Esophagus muscularis mucosa (tissue), 4 donors: ENCODE results near the gene CITED2. TPM values are rescaled to one million over a fixed set of nuclear protein-coding genes. Genes with fewer than 3 reads are reported as not detected.

Experiments used
- DNase-seq: peaks from one replicate; pipeline ENCODE4 v3.0.0-alpha.2; 2017; ENCODE audit errors: extremely low spot score
- H3K27ac ChIP-seq, 4 donors: fragments of 200-600 bp; sonication (generic); replicated peaks in 1 of 4; 1 replicate in 3 of 4; 2 replicates in 1 of 4; pipeline ENCODE4 v1.5.1; 2016 to 2019; ENCODE audit warnings: mild to moderate bottlenecking in 1 of 4
- H3K27me3 ChIP-seq, 4 donors: fragments of 200-600 bp; sonication (generic); one replicate each; pipeline versions ENCODE4 v1.5.1 to v1.6.0; 2016 to 2019
- H3K36me3 ChIP-seq, 4 donors: fragments of 200-600 bp; sonication (generic); one replicate each; pipeline ENCODE4 v1.5.1; 2016 to 2019
- H3K4me1 ChIP-seq, 4 donors: fragments of 200-600 bp; sonication (generic); one replicate each; pipeline ENCODE4 v1.5.1; 2016 to 2019
- H3K4me3 ChIP-seq, 4 donors: fragments of 200-600 bp; sonication (generic); 1 replicate in 2 of 4; 2 replicates in 2 of 4; pipeline ENCODE4 v1.5.1; 2016 to 2019; ENCODE audit warnings: mild to moderate bottlenecking in 4 of 4, moderate library complexity in 1 of 4
- H3K9me3 ChIP-seq, 4 donors: fragments of 200-600 bp; sonication (generic); 1 replicate in 3 of 4; 2 replicates in 1 of 4; pipeline ENCODE4 v1.5.1; 2016 to 2019
- CTCF ChIP-seq, 3 experiments: fragments of 200-600 bp in 2 of 3; fragments of 450-650 bp in 1 of 3; sonication (generic) in 2 of 3; IDR thresholded peaks; one replicate each; pipeline ENCODE4 v1.5.1; 2017 to 2019; ENCODE audit warnings: antibody characterized with exemption in 3 of 3, mild to moderate bottlenecking in 2 of 3, moderate library complexity in 1 of 3
- EP300 ChIP-seq: sonication (generic); formaldehyde crosslinking; IDR thresholded peaks from one replicate; pipeline ENCODE4 v1.6.1; 2017; ENCODE audit warnings: antibody characterized with exemption
- POLR2A ChIP-seq: fragments of 450-650 bp; IDR thresholded peaks from one replicate; pipeline ENCODE4 v1.6.1; 2017; ENCODE audit warnings: antibody characterized with exemption, moderate library complexity, mild to moderate bottlenecking, low read depth
- POLR2AphosphoS5 ChIP-seq, 2 donors: sonication (generic); formaldehyde crosslinking; IDR thresholded peaks; one replicate each; pipeline ENCODE4 v1.6.1; 2017; ENCODE audit warnings: antibody characterized with exemption in 2 of 2
- WGBS: methylation state at CpG from one replicate; pipeline ENCODE4 v1.1.5; 2018; 5-methylcytosine and 5-hydroxymethylcytosine counted together
- intact Hi-C: fragments of 100-400 bp; cut with DNase I; formaldehyde crosslinking; loops from one replicate; pipeline ENCODE4 v1.15.1; 2023
- total RNA-seq, 4 donors: library from RNA; depleted of rRNA; stranded (reverse); fragments of >200 nt; gene quantifications; one replicate each; pipeline versions ENCODE4 v1.1.0 to v1.2.1, GENCODE V29; 2016

CITED2 gene
- total RNA-seq, 4 donors from 2014 or later: 144 to 844 (median 324) TPM

- peaks cover 0 to 5% (median 0%) of the 10 kb centered on the region in 4 donors for H3K9me3 ChIP-seq
- intact Hi-C loops: loop anchor here (5.0 to 10.0 kb wide), 3 partner anchors 161 to 509 kb away; no protein-coding TSS in a partner anchor
- peaks cover 11 to 25% (median 14%) of the 10 kb centered on the region in 4 donors for H3K4me1 ChIP-seq
- 0% methylated on average over 11 of the region's 11 CpGs for WGBS
- peak overlapping the region; percentile 90 to 96 (median 95) for H3K27ac ChIP-seq
- peaks cover 9 to 26% (median 14%) of the 10 kb centered on the region in 4 donors for H3K36me3 ChIP-seq
- no peak for TF ChIP-seq CTCF (IDR thresholded peaks at IDR 0.05)
- no peak for TF ChIP-seq EP300
- TF ChIP-seq POLR2A: no peak
- TF ChIP-seq POLR2AphosphoS5 (IDR thresholded peaks at IDR 0.05): no peak
- peak overlapping the region; percentile 80 to 91 (median 85) for H3K4me3 ChIP-seq
- H3K27me3 ChIP-seq: no peaks in the 10 kb centered on the region
- DNase-seq: peak; percentile 91
These were observed 1.5 kb upstream of the CITED2 start for GRCh38 chr6:139376017-139376330.

GRCh38 chr6:139375226-139376016 lies 973 bp upstream of the CITED2 start:
- peak; percentile 92 to 96 for TF ChIP-seq POLR2AphosphoS5 (IDR thresholded peaks at IDR 0.05)
- peak; percentile 30 for TF ChIP-seq POLR2A
- TF ChIP-seq EP300: peak; percentile 2
- TF ChIP-seq CTCF (IDR thresholded peaks at IDR 0.05): peak in 1 of 3 experiments; percentile 15
- Histone ChIP-seq H3K27ac (peak overlapping the region; percentile 90 to 96 (median 95)), H3K4me1 (peaks cover 11 to 29% (median 16%) of the 10 kb centered on the region in 4 donors), H3K36me3 (peaks cover 9 to 26% (median 14%) of the 10 kb centered on the region in 4 donors), H3K9me3 (peaks cover 0 to 5% (median 0%) of the 10 kb centered on the region in 4 donors), H3K4me3 (peak overlapping the region; percentile 80 to 91 (median 85)), H3K27me3 (no peaks in the 10 kb centered on the region)
- DNase-seq: peak; percentile 97
- intact Hi-C loops: loop anchor here (2.0 to 10.0 kb wide), 4 partner anchors 162 to 509 kb away; no protein-coding TSS in a partner anchor
- 0% methylated on average over 41 of the region's 44 CpGs for WGBS

- TF ChIP-seq POLR2A (no peak), POLR2AphosphoS5 (IDR thresholded peaks at IDR 0.05) (no peak), CTCF (IDR thresholded peaks at IDR 0.05) (no peak), EP300 (no peak)
- Histone ChIP-seq H3K27ac (peak overlapping the region; percentile 90 to 96 (median 95)), H3K36me3 (peaks cover 9 to 26% (median 14%) of the 10 kb centered on the region in 4 donors), H3K4me1 (peaks cover 19 to 44% (median 31%) of the 10 kb centered on the region in 4 donors), H3K27me3 (no peaks in the 10 kb centered on the region), H3K9me3 (peaks cover 0 to 5% (median 0%) of the 10 kb centered on the region in 4 donors), H3K4me3 (peak overlapping the region; percentile 80 to 91 (median 85))
- WGBS: 1% methylated on average over 23 of the region's 25 CpGs
- DNase-seq: peak; percentile 92
- intact Hi-C loops: loop anchor here (2.0 to 10.0 kb wide), 4 partner anchors 217 to 608 kb away; no protein-coding TSS in a partner anchor
These were observed 506 bp downstream of the CITED2 start for GRCh38 chr6:139373928-139374356.

- 1% methylated on average over 18 of the region's 57 CpGs for WGBS
- Histone ChIP-seq H3K4me1 (peaks cover 23 to 50% (median 35%) of the 10 kb centered on the region in 4 donors), H3K9me3 (peaks cover 0 to 5% (median 0%) of the 10 kb centered on the region in 4 donors), H3K27me3 (no peaks in the 10 kb centered on the region), H3K4me3 (peak overlapping the region; percentile 80 to 91 (median 85)), H3K36me3 (peaks cover 9 to 26% (median 14%) of the 10 kb centered on the region in 4 donors), H3K27ac (peak overlapping the region; percentile 90 to 96 (median 95))
- intact Hi-C loops: loop anchor here (5.0 to 10.0 kb wide), 3 partner anchors 394 to 609 kb away; no protein-coding TSS in a partner anchor
- TF ChIP-seq CTCF (IDR thresholded peaks at IDR 0.05) (peak; percentile 21 to 38 (median 30)), POLR2A (no peak), EP300 (no peak), POLR2AphosphoS5 (IDR thresholded peaks at IDR 0.05) (peak; percentile 6 to 66)
- peak; percentile 92 for DNase-seq
These were observed 1.1 kb downstream of the CITED2 start for GRCh38 chr6:139373154-139373927.
